HG03432 (cell line): ENCODE data around the gene MYBBP1A.

Experiments
- ATAC-seq: cut with Tn5 transposase; IDR thresholded peaks from one replicate; pipeline ENCODE4 v1.9.1; 2021; ENCODE audit warnings: mild to moderate bottlenecking, moderate library complexity; ENCODE audit not compliant: unreplicated experiment

MYBBP1A gene

DNA sequence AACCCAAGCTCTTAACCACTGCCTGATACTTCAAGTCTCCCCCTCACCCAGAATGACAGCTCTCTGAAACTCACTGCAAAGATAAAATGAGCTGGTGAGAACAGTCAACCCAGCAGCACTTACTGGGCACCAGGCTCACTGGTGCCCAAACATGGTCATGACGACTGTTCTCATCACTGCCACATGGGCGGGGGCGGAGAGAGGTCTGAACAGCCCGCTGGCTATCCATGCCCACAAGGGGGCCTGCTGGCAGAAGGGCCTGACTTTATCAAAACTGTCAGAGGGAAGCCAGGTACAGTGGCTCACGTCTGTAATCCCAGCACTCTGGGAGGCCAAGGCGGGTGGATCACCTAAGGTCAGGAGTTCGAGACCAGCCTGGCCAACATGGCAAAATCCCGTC lies 4.0 kb downstream of the MYBBP1A start:
- ATAC-seq, result no peak

DNA sequence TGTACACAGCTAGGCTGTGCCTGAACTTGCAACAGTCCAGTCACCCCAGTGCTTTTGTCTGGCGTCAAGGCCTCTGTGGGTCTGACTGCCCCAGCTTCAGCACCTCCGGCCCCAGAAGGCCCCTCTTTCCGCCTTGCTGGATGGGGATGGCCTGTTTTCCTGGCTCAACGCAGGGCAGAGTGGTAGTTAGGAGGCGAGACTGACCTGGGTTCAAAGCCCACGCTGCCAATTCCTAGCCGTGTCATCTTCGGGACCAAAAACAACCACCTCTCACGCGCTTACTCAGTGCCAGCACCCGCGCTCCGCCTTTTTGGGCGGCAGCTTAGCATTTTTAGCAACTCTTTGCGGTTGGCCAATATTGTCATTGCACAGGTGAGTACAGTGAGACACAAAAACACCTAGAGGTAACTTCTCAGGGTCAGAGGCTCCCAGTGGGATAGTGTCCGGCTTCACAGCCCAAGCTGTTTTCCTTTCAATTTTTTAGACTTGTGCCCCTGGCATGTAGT lies 4.6 kb downstream of the MYBBP1A start:
- no peak for ATAC-seq

DNA sequence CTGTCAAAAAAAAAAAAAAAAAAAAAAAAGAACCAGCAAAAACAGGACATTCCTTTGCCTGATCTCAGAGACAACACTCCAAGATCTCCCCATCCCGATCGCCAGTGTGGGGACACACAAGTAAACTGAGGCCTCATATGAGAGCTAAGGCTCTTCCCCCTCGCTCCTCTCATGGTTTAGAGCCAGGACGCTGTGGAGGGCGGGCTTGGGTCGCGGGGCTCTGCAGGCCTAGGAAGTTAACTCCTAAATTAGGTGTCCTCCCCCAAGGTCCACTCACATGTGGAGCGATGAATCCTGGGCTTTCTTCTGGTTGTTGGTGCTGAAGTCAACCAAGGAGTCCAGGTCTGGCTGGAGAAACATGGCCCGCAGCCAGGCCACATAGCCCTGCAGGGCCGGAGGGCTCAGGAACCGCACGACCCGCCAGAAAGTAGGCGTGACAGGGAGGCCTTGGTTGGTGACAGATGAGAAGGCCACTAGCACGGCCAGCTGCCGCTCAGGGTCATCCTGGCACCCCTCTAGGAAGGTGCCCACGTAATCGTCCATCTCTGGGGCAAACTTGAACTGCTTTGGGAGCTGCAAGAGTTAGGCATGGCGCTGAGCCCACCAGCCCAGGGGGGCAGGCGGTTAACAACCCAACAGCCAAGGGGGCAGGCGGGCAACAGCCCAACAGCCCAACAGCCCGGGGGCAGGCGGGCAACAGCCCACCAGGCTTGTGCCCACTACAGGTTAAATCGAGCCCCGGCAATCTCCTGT lies 5.2 kb downstream of the MYBBP1A start:
- ATAC-seq, result no peak

DNA sequence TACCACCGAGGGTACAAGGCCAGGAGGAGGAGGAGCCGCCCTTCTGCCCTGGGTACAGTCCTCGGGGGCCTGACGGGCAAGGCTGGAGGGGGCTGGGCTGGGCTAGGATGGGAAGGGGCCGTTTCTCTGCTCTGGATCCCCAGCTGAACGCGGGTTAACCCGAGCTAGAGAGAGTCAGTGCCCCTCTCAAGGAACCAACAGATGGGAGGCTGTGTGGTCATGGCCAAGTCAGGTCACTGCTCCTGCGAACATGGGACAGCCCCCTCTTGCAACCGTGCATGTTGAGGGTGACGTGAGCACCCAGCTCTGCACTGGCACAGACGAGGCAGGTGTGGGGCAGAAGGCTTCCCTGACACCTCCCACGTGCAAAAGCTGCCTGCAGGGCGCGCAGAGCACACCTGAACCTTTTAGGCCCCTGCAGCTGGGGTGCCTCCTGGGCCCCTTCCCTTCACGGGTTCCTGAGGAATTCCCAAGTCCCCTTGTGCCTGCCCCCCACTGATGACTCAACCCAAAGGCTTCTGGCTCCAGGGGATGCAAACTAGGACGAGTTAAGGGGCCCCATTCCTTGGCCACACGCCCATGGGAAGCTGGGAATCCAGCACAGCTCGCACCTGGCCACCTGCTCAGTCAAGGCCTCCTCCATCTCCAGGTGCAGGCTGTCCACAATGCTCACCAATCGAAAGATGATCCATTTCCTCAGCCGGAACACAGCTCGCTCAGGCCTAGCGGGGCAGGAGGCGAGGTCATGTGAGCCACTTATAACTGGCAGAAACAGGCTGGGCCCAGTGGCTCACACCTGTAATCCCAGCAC lies 6.3 kb downstream of the MYBBP1A start:
- ATAC-seq, result no peak

DNA sequence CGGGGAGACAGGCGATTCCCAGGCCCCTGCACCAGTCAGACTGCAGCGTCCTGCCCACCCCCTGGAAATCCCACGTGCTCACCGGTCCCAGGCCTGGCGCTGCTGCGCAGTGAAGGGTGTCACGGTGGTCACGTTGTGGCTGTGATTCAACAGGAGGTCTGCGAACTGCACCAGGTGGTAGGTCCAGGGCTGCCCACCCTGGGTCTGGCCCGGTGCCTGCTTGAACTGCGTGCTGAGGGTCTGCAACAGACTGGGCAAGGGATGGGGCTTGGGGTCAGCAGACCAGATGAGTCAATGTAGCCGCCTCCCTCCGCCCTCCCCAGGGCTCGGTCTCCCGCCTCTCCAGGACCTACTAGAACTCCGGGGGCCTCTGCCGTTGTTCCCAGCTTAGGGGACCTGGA lies 7.1 kb downstream of the MYBBP1A start:
- no peak for ATAC-seq

DNA sequence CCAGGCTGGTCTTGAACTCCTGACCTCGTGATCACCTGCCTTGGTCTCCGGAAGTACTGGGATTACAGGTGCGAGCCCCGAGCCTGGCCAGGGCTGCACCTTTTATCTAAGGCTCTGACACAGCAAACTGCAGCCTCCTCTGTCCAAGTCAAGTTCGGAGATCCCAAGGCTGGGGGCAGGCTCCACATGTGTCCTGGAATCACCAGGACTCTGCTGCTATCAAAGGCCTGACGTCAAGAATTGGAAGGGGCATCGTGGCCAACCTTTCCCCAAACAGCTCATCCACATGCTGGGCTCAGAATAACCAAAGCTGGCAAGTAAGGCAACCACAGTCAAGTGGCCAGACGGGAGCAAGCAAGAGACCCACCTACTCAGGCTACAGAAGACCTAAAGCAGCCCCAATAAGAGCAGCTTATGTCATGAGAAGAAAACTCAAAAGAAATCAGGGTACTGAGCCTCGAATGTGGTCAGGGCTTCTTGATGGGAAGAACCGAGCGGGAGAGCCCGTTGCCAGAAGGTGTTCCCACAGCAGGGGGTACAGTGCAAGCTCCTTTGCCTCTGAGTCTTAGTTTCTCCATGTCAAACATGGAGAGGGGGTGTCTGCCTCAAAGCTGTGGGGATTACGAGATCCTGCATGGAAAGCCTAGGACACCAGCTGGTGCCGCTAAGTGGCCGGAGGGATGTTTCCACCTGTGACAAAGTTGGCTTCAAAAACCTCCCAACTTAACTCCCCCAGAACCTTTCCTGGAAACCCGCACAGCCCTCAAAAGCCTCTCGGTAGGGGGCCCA lies 7.9 kb downstream of the MYBBP1A start:
- no peak for ATAC-seq

DNA sequence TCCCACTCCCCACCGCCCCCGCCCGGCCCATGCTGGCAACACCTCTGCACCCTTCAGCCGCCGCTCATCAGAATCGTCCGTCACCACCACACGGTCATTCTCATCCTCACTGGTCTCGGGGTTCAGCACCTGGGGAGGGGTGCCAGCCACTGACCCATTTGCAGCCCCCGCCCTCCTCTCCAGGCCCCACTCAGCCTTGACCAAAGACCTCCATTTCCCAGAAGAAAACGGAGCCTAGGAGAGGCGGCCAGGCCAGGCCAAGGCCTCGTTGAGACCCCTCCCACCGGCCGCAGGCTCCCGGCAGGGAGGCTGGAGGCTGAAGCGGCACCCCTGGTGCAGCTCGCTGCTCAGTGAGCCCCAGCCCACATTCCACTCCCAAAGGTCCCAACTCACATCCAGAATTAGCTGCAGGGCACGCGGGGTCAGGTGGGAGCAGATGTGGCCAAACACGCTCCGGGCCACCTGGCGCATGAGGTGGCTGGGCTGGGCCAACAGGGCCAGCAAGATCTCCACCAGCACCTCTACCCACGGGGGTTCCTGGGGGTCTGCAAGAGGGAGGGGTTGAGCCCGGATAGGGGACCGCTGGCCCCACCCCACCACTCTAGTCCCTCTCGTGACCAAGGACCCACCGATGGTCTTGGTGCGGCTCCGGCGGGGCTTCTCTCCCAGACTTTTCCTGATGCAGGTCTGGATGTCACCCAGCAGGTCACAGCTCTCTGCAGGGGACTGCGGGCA lies 9.8 kb downstream of the MYBBP1A start:
- ATAC-seq, result no peak

DNA sequence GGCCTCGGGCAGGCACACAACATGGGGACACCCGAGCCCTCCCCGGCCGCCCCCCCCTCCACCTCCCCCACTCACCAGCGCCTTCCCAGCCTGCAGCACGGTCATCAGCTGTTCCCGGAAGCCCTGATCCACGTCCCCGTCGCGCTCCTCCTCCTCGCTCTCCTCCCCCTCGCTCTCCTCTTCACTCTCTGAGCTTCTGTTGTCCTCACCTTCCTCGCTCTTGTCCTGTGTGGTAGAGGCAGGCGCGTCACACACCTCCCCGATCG lies 10.3 kb downstream of the MYBBP1A start:
- ATAC-seq, result no peak

DNA sequence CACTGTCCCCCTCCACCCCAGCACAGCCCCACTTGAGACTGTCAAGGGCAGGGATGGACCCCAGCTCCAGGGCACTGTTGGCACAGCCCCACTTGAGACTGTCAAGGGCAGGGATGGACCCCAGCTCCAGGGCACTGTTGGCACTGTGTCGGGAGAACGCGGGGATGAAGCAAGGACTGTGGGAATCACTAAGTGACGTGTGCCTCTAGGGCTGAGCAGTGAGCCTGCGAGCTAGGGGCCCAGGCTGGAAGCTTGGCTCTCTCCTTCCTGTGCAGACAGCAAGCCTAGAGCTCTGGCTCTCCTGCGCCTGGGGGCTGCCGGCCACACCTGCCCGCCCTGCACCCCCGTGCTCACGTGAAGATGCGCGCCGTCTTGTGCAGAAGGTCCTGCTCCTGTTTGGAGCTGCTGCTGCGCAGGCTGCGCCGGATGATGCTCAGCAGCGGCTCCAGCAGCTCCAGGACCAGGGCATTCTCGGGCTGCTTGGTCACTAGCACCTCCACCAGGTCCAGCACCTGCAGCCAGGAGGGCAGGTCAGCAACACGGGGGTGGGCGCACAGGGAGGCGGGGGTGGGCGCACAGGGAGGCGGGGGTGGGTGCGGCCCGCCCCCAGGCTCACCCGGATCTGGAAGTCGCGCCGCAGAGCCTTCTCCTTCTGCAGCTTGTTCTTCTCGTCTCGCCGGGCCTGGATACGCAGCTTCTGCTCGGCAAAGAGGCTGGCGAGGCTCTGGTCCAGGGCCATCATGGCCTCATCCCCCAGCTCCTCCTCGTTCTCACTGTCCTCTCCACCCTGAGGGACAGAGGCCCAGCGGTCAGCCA lies 10.8 kb downstream of the MYBBP1A start:
- no peak for ATAC-seq

DNA sequence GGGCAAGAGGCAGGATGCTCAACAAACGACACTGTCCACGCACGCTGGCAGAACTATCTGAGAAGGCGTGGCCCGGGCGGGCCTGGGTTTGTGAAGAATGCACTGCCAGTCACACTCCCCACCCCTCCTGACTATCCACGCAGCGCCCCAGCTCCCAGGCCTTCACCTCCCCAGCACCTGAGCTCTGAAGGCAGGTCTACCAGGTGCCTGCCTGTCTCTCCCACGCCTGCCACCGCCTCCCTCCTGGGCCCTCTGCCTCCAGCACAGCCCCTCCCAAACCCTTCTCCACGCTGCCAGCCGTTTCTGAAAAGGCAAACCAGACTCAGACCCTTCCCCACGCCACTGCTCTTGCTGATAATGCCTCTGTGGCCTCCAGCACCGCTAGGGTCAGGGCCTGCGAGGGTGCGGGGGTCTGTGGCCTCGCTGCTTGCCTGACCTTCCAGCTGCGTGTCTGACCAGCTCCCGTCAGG lies 11.6 kb downstream of the MYBBP1A start:
- ATAC-seq, result no peak

DNA sequence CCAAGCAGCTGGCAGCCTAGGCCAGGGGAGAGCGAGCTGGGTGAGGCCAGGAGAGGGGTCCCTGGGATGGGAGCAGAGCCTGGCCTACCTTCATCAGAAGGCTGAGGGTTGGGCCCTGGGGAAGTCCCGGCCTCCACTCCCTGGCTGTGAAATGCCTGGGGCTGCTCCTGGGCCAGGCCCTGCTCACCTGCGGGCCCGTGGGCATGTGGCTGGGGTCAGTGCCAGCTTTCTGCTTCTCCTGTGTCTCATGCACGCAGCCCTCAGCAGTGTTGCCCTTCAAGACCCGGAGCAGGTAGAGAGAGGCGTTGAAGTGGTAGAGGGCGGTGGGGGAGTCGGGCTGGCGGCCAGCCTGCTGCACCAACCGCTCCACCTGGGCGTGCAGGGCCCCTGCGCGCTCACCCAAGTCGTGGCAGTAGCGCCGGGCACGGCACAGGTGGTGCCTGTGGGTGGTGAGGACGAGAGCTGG lies 12.4 kb downstream of the MYBBP1A start:
- ATAC-seq, result no peak

DNA sequence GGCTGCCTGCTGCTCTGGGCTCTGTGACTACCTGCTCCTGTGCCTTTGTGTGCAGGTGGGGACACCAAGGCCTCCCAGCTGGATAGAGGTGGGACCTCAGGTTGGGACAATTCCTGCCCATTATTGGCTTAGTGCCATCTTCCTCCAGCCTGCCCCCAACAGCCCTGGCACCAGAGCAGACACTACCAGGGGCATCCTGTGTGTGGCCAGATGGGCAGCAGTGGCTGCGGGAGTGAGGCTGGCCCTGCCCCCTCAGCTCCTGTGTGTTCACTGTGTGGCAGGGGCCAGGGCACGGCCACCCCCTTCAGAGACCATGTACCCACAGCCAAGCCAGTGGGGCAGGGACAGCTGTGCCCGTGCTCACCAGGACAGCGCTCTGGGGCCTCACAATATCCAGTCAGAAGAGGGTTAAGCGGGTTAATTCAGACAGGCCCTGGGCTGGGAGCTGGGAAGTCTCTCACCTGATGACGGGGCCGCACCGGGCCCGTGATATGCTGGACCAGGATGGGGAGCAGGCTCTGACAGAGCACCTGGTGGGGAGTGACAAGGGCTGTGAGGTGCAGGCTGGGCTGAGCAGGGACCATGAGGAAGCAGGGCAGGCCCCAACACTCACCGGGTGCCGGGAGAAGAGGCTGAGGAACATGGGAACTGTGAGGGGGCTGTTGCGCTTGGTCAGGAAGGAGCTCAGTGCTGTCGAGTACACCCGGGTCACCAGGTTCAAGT lies 13.0 kb downstream of the MYBBP1A start:
- no peak for ATAC-seq

DNA sequence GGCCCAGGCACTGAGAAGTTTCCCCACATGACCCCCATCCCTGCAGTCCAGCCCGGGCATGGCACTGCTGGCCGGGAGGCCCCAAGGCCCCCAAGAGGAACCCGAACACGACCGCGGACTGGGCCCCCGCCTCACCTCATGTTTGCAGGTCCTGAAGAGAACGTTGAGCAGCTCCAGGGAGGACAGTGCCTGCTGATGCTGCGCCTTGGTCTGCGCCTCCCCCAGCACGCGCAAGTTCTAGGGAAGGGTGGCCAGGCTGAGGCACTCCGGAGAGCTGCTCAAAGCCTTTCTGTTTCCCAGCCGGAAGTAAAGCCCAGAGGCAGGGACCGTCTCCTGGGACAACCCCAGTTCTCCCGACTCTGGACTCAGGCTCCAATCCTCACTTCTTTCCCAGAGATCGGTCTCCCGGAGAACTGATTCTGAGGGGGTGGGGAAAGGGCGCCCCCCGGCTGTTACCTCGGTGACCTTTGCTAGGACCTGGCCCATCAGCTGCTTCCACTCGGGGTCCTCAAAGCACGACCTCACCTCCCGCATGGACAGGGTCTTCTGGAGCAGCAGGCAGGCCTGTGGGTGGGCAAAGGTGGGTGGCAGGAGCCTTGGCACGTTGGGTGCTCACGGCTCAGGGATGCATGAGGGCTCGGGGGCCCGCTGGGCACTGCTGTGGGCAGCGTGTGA lies 13.7 kb downstream of the MYBBP1A start:
- ATAC-seq, result no peak

DNA sequence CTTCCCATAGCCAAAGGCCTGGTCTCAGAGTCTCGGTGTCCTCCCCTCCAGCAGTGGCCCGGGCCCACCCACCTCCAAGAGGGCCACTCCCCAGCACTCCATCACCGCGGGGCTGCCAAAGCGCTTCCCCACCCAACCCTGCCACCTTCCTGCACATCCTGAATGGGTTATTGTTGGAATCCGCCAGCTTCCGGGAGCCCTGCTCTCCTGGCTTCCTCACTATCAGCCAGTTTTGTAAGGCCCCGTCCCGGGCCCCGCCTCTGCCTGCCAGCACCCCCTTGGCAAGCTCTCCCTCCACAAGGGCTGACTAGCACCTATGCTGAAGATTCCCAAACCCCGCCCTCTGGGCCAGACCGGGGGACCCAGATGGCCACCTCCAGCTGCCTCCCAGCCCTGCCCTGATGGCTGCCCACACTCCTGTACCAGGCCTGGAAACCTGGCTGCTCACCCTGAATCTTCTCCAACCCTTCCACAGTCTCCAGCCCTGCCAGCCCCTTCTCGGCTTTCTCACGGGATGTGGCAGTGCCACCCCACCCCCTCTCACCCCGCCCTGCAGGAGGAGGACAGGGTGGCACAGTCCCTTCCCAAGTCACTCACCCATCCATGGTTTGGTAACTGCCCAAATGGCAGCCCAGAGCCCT lies 14.4 kb downstream of the MYBBP1A start:
- ATAC-seq, result no peak

DNA sequence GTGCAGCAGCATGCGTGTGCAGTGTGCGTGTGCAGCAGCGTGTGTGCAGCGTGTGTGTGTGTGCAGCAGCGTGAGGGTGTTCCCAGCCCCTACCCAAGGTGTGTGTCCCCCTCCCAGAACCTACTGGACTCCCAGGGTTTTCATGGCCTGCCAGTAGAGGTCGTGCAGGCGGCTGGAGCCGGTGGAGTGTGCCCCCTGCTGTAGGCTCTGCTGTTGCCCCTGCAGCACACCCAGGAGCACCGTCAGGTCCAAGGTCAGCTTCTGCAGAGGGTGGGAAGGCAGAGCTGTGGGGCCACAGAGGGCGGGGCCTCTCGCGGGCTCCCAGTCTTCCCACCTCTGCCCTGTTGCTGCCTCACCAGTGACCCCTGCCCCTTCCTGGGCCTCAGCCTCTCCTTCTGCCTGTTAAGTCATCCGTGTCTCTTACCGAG lies 14.9 kb downstream of the MYBBP1A start:
- ATAC-seq, result no peak

DNA sequence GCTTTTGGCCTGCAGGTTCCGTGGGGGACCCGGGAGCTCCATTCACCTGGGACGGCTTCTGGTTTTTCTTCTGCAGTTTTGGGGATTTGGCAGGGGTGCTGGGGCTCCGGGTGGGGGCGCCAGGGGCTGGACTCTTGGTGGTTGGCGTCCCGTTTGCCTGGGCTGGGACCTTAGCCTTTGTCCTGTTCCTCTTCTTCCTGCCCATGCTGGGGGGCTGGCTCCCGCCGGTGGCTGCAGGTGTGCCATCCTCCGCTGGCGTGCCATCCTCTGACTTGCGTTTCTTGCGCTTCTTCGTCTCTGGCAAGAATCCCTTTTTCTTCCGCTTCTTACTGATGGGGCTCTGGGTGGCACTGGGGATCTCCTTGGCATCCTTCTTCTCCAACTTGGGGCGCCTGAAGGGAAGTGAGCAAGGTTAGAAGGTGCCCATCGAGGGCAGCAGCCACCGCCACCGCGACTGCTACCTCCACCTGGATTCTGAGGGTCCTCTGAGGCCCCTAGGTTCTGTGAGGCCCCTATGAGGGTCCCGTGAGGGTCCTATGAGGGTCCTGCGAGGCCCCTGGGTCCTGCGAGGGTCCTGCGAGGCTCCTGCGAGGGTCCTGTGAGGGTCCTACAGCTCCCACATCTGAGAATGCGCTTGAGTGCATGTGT lies 15.5 kb downstream of the MYBBP1A start:
- no peak for ATAC-seq

DNA sequence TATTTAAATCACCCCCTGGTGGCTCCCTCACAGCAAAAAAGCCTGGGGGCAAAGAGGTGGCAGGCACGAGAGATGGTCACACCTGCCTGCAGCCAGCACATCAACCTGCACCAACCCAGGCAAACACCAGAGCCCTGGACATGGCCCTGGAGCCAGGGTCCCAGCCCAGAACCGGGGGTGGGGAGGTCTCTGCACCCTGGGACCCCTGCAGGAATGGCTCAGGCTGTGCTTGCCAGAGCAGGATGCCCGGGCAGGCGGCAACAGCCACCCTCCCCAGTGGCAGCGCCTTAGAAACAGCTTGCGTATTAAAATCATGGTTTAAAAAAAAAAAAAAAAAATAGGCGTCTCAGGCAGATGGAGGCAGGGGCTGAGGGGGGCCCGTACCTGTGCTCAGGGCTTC lies 16.2 kb downstream of the MYBBP1A start:
- no peak for ATAC-seq
